ENCODE data around the gene MARK3.
"Not testable (repeated sequence)": the region's sequence is repeated elsewhere in the genome, so short reads cannot be mapped to it uniquely, and the experiment has no call there.

MARK3 gene

GRCh38 chr14:103517721-103518421 is 132.7 kb downstream of the MARK3 start:
- DNase-seq, result no peak

GRCh38 chr14:103518422-103519042 is 133.3 kb downstream of the MARK3 start:
- peak; percentile 59 to 63 for DNase-seq

GRCh38 chr14:103519043-103519836 is 134.0 kb downstream of the MARK3 start:
- no peak for DNase-seq

DNA sequence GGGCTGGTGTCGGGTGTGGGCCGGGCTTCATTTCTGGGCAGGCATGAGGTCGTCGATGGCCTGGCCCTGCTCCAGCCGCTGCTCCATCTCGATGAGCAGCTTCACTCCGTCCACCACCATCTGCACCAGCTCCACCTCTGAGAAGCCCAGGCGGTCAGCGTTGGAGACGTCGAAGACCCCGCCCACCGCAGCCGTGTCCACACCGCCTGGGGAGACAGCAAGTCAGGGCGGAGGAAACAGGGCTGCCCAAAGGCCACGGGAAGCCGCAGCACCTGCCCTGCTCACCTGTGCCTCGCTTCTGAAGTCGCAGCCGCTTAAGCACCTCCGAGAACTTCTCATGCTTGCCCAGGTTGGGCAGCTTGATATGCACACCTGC is 134.6 kb downstream of the MARK3 start:
- no peak for DNase-seq

- DNase-seq, result no peak
Measured at GRCh38 chr14:103520269-103520656, 135.0 kb downstream of the MARK3 start.

GRCh38 chr14:103520657-103521437 is 135.6 kb downstream of the MARK3 start:
- peak; percentile 64 to 68 for DNase-seq

DNA sequence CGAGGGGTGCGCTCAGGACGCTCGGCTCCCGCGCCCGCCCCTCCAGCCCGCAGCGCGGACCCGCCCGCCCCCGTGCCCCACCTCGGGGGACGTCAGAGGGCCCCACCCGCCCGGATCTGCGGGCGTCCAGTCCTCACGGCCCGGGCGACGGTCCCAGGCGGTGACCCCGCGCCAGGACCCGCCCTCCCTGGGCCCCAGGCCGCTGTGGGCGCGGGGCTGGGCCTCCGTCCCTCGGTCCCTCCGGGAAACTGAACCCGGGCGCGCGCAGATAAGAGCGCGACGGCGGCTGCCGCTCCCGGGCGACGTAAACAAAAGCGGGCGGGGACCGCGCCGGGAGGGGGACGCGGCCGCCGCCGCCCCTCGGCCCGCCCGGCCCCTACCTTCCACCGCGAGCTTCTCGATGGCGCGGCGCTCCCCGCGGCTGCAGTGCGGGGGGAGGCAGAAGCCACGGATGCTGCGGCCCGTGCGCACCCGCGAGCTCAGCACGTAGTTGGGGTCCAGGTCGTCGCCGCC is 136.3 kb downstream of the MARK3 start:
- peak in 1 of 2 donors; percentile 66 for DNase-seq

GRCh38 chr14:103521951-103522563 is 136.8 kb downstream of the MARK3 start:
- no peak for DNase-seq

DNA sequence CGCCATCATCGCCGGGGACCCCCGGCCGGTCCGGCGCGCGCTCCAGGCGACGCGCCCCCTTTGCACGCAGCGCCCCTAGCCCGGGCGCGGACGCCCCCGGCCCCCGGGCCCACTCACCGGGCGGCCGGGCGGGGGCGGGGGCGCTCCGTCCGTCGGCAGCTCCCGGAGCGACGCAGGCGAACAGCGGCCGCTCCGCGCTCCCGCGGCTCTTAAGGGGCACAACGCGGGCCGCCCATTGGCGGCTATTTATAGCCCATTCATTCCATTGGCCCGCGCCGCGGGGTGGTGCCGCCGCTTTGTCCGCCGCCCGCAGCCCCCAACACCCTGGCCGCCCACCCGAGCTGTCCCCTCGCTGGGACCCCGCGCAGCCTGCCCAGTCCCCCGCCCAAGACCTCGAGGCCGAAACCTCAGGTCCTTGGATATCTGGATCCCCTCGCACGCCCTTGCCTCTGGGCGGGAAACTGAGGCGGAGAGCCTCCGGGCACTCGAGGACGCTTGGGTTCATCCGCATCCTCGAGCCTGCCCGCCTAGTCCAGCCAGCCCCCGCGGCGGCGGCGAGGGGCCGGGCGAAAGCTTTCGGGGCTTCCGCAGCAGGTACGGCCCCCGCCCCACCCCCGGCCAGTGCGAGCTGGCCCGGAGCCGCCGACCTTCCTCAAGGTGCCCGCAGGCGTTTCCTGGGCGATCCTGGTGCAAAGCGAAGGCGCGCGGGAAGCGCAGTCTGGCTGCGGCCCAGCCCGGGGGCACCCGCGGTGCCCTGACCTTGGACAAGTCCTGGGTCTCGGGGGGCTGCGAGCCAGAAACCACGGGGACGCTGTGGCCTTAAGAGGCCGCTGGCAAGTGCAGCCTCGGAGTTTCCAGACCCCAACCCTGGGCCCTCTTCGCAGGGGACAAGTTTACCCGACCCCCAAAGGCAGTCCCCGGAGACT is 137.7 kb downstream of the MARK3 start, which contains the start of gene CKB:
TSS of gene CKB (minus strand) at position 182 of the 926 bp plus-strand sequence. CDS start 337 bp downstream, outside the sequence.
- DNase-seq, result peak; percentile 72 to 77

DNA sequence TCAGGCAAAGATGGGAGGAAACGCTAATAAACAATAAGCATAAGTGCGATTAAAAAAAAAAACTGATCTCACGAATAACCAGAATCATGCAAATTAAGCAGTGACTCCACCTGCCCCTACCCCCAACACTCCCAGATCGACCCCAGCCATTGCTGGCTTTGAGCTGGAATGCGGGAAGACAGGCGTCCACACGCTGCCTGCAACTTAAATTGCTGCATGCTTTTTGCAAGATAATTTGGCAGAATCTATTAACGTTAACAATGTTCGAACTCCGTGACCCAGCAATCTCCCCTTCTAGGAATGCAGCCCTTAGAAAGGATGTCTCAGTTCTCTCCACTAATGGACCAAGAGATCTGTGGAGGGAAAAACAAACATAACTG is 138.3 kb downstream of the MARK3 start:
- no peak for DNase-seq

GRCh38 chr14:103524002-103524935 is 139.1 kb downstream of the MARK3 start:
- no peak for DNase-seq

- not testable (repeated sequence) for DNase-seq
Measured at GRCh38 chr14:103525430-103526246, 140.4 kb downstream of the MARK3 start.

- DNase-seq, result no peak
Measured at GRCh38 chr14:103526247-103526913, 141.2 kb downstream of the MARK3 start.

GRCh38 chr14:103526914-103527248 is 141.7 kb downstream of the MARK3 start:
- no peak for DNase-seq

- no peak for DNase-seq
Measured at GRCh38 chr14:103527408-103528145, 142.4 kb downstream of the MARK3 start.

DNA sequence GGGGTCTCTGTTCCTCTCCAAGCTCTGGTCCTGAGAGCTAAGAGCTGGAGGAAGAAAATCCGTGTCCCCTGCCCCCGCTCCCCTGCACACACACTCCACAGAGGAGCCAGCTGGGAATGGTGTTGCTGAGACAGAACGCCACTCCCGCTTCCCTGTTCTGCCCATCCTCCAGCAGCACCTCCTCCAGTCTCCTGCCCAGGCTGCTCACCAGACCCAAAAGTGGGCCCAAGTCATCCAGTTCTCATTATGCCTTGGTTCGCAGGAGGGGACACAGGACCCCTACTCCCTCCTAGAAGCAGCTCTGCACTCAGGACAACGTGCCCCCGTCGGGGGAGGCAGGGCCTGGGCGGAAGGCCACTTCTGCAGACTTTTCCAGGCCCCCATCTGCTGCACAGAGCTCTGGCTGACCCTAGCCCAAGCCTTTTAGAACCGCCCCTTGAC is 143.0 kb downstream of the MARK3 start:
- DNase-seq, result peak in 1 of 2 donors; percentile 29

- peak; percentile 87 to 92 for DNase-seq
Measured at GRCh38 chr14:103528587-103529382, 143.6 kb downstream of the MARK3 start, which contains the start of gene TRMT61A. Gene TRMT61A (plus strand): TSS chr14:103529196. CDS start chr14:103529979, 783 bp downstream.

Data from hippocampal formation (tissue), 2 donors.